Transverse colon (tissue), 4 donors: Measurements from ENCODE around the gene ADAMTS3. TPM values are rescaled to one million over a fixed set of nuclear protein-coding genes. Genes with fewer than 3 reads are reported as not detected.

Experiments
- DNase-seq: peaks from one replicate; pipeline ENCODE4 v3.0.0-alpha.2; 2019
- H3K27ac ChIP-seq, 4 donors: fragments of 200-600 bp; sonication (generic); 2 replicates each; pipeline ENCODE4 v1.5.1; 2016 to 2018; ENCODE audit warnings: inconsistent platforms in 4 of 4
- H3K27me3 ChIP-seq: fragments of 200-600 bp; sonication (generic); 2 replicates; pipeline ENCODE4 v1.5.1; 2017; ENCODE audit warnings: inconsistent platforms
- H3K36me3 ChIP-seq, 4 donors: fragments of 200-600 bp; sonication (generic); 2 replicates each; pipeline ENCODE4 v1.5.1; 2017 to 2019; ENCODE audit warnings: inconsistent platforms in 4 of 4
- H3K4me1 ChIP-seq, 4 donors: fragments of 200-600 bp; sonication (generic); 2 replicates each; pipeline ENCODE4 v1.5.1; 2017 to 2020; ENCODE audit warnings: inconsistent platforms in 4 of 4
- H3K4me3 ChIP-seq, 4 donors: fragments of 200-600 bp; sonication (generic); 1 replicate in 1 of 4; 2 replicates in 3 of 4; pipeline versions ENCODE4 v1.5.1 to v1.6.1; 2017 to 2019; ENCODE audit warnings: inconsistent platforms in 4 of 4
- H3K9me3 ChIP-seq, 2 donors: fragments of 200-600 bp; sonication (generic); 2 replicates each; pipeline ENCODE4 v1.5.1; 2017 to 2019; ENCODE audit warnings: inconsistent platforms in 2 of 2
- CTCF ChIP-seq, 5 experiments: fragments of 200-600 bp in 3 of 5; fragments of 450-650 bp in 2 of 5; sonication (generic) in 3 of 5; IDR thresholded peaks; 1 replicate in 2 of 5; 2 replicates in 3 of 5; pipeline ENCODE4 v1.5.1; 2016 to 2017; ENCODE audit warnings: antibody characterized with exemption in 5 of 5, inconsistent platforms in 3 of 5, mild to moderate bottlenecking in 2 of 5, moderate library complexity in 1 of 5
- EP300 ChIP-seq: sonication (generic); formaldehyde crosslinking; IDR thresholded peaks from one replicate; pipeline ENCODE4 v1.6.1; 2017; ENCODE audit warnings: antibody characterized with exemption, low read depth
- POLR2A ChIP-seq: fragments of 450-650 bp; IDR thresholded peaks from one replicate; pipeline ENCODE4 v1.6.1; 2016; ENCODE audit warnings: antibody characterized with exemption, mild to moderate bottlenecking, moderate library complexity
- POLR2AphosphoS5 ChIP-seq, 3 donors: sonication (generic); formaldehyde crosslinking; IDR thresholded peaks; one replicate each; pipeline ENCODE4 v1.6.1; 2016; ENCODE audit warnings: antibody characterized with exemption in 3 of 3
- WGBS, 2 donors: methylation state at CpG; one replicate each; pipeline ENCODE4 v1.1.5; 2018; ENCODE audit warnings: low coverage in 1 of 2; 5-methylcytosine and 5-hydroxymethylcytosine counted together
- in situ Hi-C, 4 donors: fragments of 200-750 bp; cut with MboI; loops; one replicate each; pipeline versions ENCODE4 v1.15.0 to v1.15.1; 2017; ENCODE audit warnings: low sequenced_read_pairs in 3 of 4, low pct_ligation_motif_present in 1 of 4, low pct_unique_long_range_greater_than_20kb in 1 of 4
- intact Hi-C: fragments of 100-400 bp; cut with DNase I; formaldehyde crosslinking; loops from one replicate; pipeline ENCODE4 v1.15.1; 2023; ENCODE audit warnings: low total_unique reads
- total RNA-seq, 4 donors: library from RNA; depleted of rRNA; stranded (reverse); fragments of >200 nt; gene quantifications; one replicate each; pipeline ENCODE4 v1.1.0, GENCODE V29; 2016

ADAMTS3 gene
- total RNA-seq, 4 donors from 2014 or later: 0.14 to 0.64 TPM; not detected in 2

GRCh38 chr4:72527038-72527646 is 41.9 kb downstream of the ADAMTS3 start:
- intact Hi-C loops (no loop called here), in situ Hi-C loops (no loop called here)
- H3K27me3 ChIP-seq: no peaks in the 10 kb centered on the region
- H3K9me3 ChIP-seq: no peaks in the 10 kb centered on the region
- H3K27ac ChIP-seq: no peak overlapping the region
- no peak for DNase-seq
- H3K4me3 ChIP-seq: no peak overlapping the region
- WGBS, 2 donors: 62 to 70% methylated on average over 1 to 2 of the region's 2 CpGs
- H3K36me3 ChIP-seq: no peaks in the 10 kb centered on the region
- no peak for TF ChIP-seq POLR2AphosphoS5 (IDR thresholded peaks at IDR 0.05)
- no peak for TF ChIP-seq EP300
- no peak for TF ChIP-seq CTCF (IDR thresholded peaks at IDR 0.05)
- no peak for TF ChIP-seq POLR2A
- H3K4me1 ChIP-seq: no peaks in the 10 kb centered on the region

- intact Hi-C loops: no loop called here
- 11 to 23% methylated on average over 1 to 2 of the region's 2 CpGs for WGBS, 2 donors
- no peaks in the 10 kb centered on the region for H3K27me3 ChIP-seq
- in situ Hi-C loops: no loop called here
- TF ChIP-seq POLR2A (no peak), POLR2AphosphoS5 (IDR thresholded peaks at IDR 0.05) (no peak), CTCF (IDR thresholded peaks at IDR 0.05) (no peak), EP300 (no peak)
- no peak overlapping the region for H3K27ac ChIP-seq
- H3K4me1 ChIP-seq: no peaks in the 10 kb centered on the region
- no peaks in the 10 kb centered on the region for H3K9me3 ChIP-seq
- H3K36me3 ChIP-seq: no peaks in the 10 kb centered on the region
- no peak overlapping the region for H3K4me3 ChIP-seq
- no peak for DNase-seq
Observed at GRCh38 chr4:72525938-72526337, 43.1 kb downstream of the ADAMTS3 start.

- in situ Hi-C loops (loop anchor here in 3 of 4 donors (25.0 kb wide), 1 partner anchor 490 kb away; no protein-coding TSS in a partner anchor), intact Hi-C loops (no loop called here)
- H3K27ac ChIP-seq: no peak overlapping the region
Observed at GRCh38 chr4:72522440-72522839, 46.6 kb downstream of the ADAMTS3 start.

GRCh38 chr4:72513227-72513626 is 55.8 kb downstream of the ADAMTS3 start:
- H3K27ac ChIP-seq: no peak overlapping the region
- 71 to 80% methylated on average over 2 of the region's 2 CpGs for WGBS, 2 donors
- no peaks in the 10 kb centered on the region for H3K36me3 ChIP-seq
- DNase-seq: no peak
- intact Hi-C loops: no loop called here
- no peaks in the 10 kb centered on the region for H3K27me3 ChIP-seq
- no peaks in the 10 kb centered on the region for H3K9me3 ChIP-seq
- H3K4me3 ChIP-seq: no peak overlapping the region
- in situ Hi-C loops: loop anchor here in 3 of 4 donors (25.0 kb wide), 1 partner anchor 499 kb away; no protein-coding TSS in a partner anchor
- H3K4me1 ChIP-seq: no peaks in the 10 kb centered on the region
- TF ChIP-seq CTCF (IDR thresholded peaks at IDR 0.05): no peak
- no peak for TF ChIP-seq EP300
- TF ChIP-seq POLR2AphosphoS5 (IDR thresholded peaks at IDR 0.05): no peak
- TF ChIP-seq POLR2A: no peak

More at GRCh38 chr4:72522440-72522839, 46.6 kb downstream of the ADAMTS3 start:
- DNase-seq: no peak
- no peaks in the 10 kb centered on the region for H3K36me3 ChIP-seq
- 66 to 78% methylated on average over 3 of the region's 3 CpGs for WGBS, 2 donors
- no peak for TF ChIP-seq EP300
- no peak for TF ChIP-seq POLR2A
- TF ChIP-seq CTCF (IDR thresholded peaks at IDR 0.05): no peak
- TF ChIP-seq POLR2AphosphoS5 (IDR thresholded peaks at IDR 0.05): no peak
- H3K4me3 ChIP-seq: no peak overlapping the region
- no peaks in the 10 kb centered on the region for H3K4me1 ChIP-seq
- H3K9me3 ChIP-seq: no peaks in the 10 kb centered on the region
- H3K27me3 ChIP-seq: no peaks in the 10 kb centered on the region
